ENCODE data around the gene TBX1. TPM values are rescaled to one million over a fixed set of nuclear protein-coding genes. Genes with fewer than 3 reads are reported as not detected.

The TBX1 gene
- total and polyA plus RNA-seq, 10 of the 15 experiments (the other 5 are each of a cell fraction or from before 2014, with no cell fraction given): not detected

DNA sequence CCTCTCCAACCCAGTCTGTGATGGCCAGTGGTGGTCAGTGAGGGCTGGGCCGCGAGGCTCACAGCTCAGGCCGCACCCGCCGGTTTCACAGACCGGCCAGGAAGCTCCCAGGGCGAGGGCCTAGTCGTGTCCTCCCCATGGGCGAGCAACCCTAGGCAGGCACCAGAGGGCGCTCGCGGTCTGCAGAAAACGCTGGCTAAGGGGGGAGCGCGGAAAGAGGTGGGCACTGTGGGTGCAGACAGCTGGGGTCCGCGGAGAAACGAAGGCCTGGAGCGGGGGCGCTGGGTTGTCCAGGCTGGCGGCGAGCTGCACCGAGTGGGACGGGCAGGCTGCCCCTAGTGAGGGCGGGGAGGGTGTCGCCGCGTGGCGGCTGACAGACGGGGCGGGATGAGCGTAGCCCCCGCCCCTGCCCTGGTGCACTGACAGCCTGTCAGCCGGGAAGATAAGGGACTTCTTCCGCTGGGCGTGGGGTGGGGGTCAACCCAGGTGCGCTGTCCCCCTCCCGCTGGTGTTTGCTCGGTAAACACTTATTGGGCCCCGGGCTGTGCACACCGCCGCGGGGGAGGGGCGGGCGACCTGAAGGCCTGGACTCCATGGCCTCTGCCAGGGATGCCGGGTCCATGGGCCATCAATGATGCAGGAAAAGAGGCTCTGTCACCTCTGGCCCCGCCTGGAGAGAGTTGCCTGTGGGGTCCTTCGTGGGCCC, 29.8 kb upstream of the TBX1 start (continued):
- TF ChIP-seq SIN3A (IDR thresholded peaks at IDR 0.05; ENCODE audit: low read depth, low read length) (no peak), RUNX3 (IDR thresholded peaks at IDR 0.05; ENCODE audit: low read length) (0 out of 2 replicates have a peak, but pooled peaks have one; percentile 12), DPF2 (IDR thresholded peaks at IDR 0.05) (peak; percentile 35; the same call in 1 of the 2 replicates), RAD21 (IDR thresholded peaks at IDR 0.05; ENCODE audit: insufficient read depth, low read depth, low read length) (peak; percentile 96), ZNF207 (IDR thresholded peaks at IDR 0.05; ENCODE audit: borderline replicate concordance) (peak; percentile 47; the same call in 1 of the 2 replicates), JUNB (IDR thresholded peaks at IDR 0.05) (no peak), YY1 (IDR thresholded peaks at IDR 0.05; ENCODE audit: low read depth, low read length) (peak; percentile 57; the same call in 1 of the 2 replicates), RELA (IDR thresholded peaks at IDR 0.05; ENCODE audit: borderline replicate concordance, partially characterized antibody) (peak; percentile 61), SMARCA5 (IDR thresholded peaks at IDR 0.05) (0 out of 2 replicates have a peak, but pooled peaks have one; percentile 36), SMC3 (IDR thresholded peaks at IDR 0.05; ENCODE audit: borderline replicate concordance, low read length) (peak; percentile 97)
- TF ChIP-seq, protein P1, sequence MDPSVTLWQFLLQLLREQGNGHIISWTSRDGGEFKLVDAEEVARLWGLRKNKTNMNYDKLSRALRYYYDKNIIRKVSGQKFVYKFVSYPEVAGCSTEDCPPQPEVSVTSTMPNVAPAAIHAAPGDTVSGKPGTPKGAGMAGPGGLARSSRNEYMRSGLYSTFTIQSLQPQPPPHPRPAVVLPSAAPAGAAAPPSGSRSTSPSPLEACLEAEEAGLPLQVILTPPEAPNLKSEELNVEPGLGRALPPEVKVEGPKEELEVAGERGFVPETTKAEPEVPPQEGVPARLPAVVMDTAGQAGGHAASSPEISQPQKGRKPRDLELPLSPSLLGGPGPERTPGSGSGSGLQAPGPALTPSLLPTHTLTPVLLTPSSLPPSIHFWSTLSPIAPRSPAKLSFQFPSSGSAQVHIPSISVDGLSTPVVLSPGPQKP (IDR thresholded peaks at IDR 0.05; ENCODE audit: low read depth, low read length): no peak
- TF ChIP-seq, protein P2, sequence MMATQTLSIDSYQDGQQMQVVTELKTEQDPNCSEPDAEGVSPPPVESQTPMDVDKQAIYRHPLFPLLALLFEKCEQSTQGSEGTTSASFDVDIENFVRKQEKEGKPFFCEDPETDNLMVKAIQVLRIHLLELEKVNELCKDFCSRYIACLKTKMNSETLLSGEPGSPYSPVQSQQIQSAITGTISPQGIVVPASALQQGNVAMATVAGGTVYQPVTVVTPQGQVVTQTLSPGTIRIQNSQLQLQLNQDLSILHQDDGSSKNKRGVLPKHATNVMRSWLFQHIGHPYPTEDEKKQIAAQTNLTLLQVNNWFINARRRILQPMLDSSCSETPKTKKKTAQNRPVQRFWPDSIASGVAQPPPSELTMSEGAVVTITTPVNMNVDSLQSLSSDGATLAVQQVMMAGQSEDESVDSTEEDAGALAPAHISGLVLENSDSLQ (IDR thresholded peaks at IDR 0.05): peak; percentile 74
